ENCODE measurements around the gene ILKAP.

Gene ILKAP

GRCh38 chr2:238149841-238150572 lies 53.5 kb downstream of the ILKAP start:
- DNase-seq, result no peak

GRCh38 chr2:238148981-238149380 lies 54.5 kb downstream of the ILKAP start:
- no peak for DNase-seq

- DNase-seq, result no peak
These were observed 56.5 kb downstream of the ILKAP start for GRCh38 chr2:238146884-238147544.

- no peak for DNase-seq
These were observed 57.6 kb downstream of the ILKAP start for GRCh38 chr2:238145851-238146250.

GRCh38 chr2:238145046-238145445 lies 58.4 kb downstream of the ILKAP start:
- no peak for DNase-seq

GRCh38 chr2:238144262-238144661 lies 59.2 kb downstream of the ILKAP start:
- DNase-seq, result no peak

- no peak for DNase-seq
These were observed 60.1 kb downstream of the ILKAP start for GRCh38 chr2:238143239-238143951.

- no peak for DNase-seq
These were observed 60.9 kb downstream of the ILKAP start for GRCh38 chr2:238142382-238143205.

- no peak for DNase-seq
These were observed 61.8 kb downstream of the ILKAP start for GRCh38 chr2:238141541-238142318.

- DNase-seq, result no peak
These were observed 62.6 kb downstream of the ILKAP start for GRCh38 chr2:238140721-238141540.

GRCh38 chr2:238140040-238140439 lies 63.5 kb downstream of the ILKAP start:
- no peak for DNase-seq

GRCh38 chr2:238139196-238140039 lies 64.1 kb downstream of the ILKAP start:
- peak; percentile 29 for DNase-seq

GRCh38 chr2:238138331-238139195 lies 64.9 kb downstream of the ILKAP start, which contains the start of gene KLHL30:
Gene KLHL30, plus strand, starts transcription at chr2:238138668. Its CDS starts 2,087 bp downstream, at chr2:238140755.
- no peak for DNase-seq

- no peak for DNase-seq
These were observed 65.6 kb downstream of the ILKAP start for GRCh38 chr2:238137885-238138284.

- no peak for DNase-seq
These were observed 66.5 kb downstream of the ILKAP start for GRCh38 chr2:238136820-238137537.

- DNase-seq, result no peak
These were observed 67.8 kb downstream of the ILKAP start for GRCh38 chr2:238135601-238136150.

- no peak for DNase-seq
These were observed 69.1 kb downstream of the ILKAP start for GRCh38 chr2:238134393-238134785.

Data from activated naive CD4-positive, alpha-beta T cell treated with anti-CD3 and anti-CD28 coated beads, Interleukin-2, amount 50 U/mL, for 16 hours (primary cell).